Measurements from ENCODE around the gene SMARCD2.
"Not testable (repeated sequence)": the region's sequence is repeated elsewhere in the genome, so short reads cannot be mapped to it uniquely, and the experiment has no call there.

The SMARCD2 gene

DNA sequence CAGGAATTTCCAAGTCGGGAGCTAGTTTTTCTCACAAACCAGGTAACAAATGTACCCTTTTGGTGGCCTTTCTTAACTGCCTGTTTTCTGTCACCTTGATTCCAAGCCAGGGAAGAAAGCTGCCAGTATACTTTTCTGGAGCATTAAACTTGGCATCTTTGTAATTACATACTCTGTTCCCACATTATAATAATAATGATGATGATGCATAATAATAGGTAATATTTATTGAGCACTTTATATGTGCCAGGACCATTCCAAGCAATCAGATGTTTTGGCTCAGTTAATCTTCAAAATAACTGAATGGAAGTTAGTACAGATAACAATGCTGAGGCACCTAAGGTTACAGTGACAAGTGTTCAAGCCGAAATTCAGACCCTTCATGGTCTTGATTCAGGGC, 26.4 kb downstream of the SMARCD2 start:
- no peak for DNase-seq

DNA sequence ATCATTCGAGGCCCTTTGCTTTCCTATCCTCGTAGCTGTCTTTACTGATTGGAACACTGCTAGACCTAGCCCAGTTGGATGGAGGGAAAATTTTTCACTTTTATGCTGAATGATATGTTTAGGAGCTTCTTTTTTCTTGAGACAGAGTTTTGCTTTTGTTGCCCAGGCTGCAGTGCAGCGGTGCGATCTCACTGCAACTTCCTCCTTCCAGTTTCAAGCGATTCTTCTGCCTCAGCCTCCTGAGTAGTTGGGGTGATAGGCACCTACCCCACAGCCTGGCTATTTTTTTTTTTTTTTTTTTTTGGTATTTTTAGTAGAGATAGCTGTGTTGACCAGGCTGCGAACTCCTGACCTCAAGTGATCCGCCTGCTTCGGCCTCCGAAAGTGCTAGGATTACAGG, 32.5 kb downstream of the SMARCD2 start:
- no peak for DNase-seq

DNA sequence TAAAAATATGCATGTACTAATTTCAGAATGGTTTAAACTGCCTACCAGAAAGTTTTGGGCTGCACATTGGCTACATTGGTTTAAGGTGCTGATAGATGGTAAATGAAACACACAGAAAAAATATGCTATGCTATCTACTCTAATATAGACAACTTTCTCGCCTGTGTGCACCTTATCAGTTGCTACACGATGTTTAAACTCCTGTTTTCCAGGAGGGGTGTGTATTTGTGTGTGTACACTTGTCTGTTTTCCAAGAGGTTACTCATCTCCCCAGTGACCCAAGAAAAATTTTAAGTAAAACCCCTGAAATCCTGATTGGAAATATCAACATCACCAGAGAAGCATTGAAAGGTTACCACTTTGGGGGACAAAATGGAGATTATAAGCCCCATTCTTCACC, 36.9 kb downstream of the SMARCD2 start:
- DNase-seq, result no peak

DNA sequence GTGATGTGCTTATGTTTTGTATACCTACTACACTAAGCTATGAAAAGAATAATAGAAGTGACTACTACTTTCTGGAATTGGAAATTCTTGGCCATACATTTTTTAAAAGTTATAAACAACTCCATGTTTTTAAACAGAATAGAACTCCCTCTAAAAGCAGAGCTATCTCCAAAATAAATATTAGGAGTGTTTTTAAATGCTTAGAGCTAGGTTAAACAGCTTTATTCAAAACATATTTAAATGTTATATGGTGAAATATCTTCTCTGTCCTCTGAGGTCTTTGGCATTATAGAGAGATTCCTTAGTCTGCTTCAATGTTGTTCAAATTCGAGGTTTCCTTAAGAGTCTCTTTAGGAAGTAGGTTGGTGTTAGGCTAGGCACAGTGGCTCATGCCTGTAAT, 38.2 kb downstream of the SMARCD2 start:
- no peak for DNase-seq

DNA sequence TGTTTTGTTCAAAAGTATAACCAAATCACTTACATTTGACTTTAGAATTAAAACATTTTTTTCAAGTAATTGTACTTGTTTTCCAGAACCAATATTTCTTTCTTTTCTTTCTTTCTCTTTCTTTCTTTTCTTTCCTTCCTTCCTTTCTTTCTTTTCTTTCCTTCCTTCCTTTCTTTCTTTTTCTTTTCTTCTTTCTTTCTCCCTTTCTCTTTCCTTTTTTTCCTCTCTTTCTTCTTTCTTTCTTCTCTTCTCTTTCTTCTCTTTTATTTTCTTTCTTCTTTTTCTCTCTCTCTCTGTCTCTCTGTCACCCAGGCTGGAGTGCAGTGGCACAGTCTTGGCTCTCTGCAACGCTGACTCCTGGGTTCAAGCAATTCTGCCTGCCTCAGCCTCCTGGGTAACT, 41.7 kb downstream of the SMARCD2 start:
- DNase-seq, result no peak

DNA sequence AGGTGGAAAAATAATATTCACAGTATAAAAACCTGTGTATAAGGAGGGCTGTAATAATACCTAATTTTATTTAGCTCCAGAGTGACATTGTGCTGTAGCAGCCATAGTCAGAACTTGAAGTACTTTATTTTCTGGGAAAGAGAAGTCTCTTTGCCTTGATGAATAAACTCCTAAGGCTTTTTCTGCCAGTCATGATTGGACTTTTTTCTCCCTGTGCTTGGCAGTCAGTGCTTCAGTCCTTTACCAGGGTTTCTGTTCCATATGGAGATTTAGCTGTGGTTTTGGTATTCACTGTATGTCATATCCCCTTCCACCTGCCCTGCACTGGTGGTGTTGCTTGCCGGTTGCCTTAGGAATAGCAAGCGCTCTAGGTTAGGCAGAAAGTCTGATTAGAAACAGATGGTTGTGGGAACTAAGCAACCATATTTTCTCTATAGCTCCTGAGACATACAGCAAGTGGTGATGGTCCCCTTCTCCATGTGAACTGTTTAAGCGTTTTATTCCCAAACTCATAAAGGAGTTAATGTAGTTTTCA, 43.8 kb downstream of the SMARCD2 start:
- DNase-seq, result no peak

DNA sequence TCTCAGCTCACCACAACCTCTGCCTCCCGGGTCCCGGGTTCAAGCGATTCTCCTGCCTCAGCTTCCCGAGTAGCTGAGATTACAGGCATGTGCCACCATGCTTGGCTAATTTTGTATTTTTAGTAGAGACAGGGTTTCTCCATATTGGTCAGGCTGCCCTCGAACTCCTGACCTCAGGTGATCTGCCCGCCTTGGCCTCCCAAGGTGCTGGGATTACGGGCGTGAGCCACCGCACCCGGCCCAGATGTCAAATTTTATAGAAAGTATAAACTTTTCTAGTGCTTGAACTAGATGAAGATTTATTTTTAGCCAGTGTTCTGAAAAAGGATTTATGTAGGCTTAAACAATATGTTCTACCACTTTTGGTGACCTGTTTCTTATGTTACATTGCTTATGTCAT, 46.1 kb downstream of the SMARCD2 start:
- not testable (repeated sequence) for DNase-seq

DNA sequence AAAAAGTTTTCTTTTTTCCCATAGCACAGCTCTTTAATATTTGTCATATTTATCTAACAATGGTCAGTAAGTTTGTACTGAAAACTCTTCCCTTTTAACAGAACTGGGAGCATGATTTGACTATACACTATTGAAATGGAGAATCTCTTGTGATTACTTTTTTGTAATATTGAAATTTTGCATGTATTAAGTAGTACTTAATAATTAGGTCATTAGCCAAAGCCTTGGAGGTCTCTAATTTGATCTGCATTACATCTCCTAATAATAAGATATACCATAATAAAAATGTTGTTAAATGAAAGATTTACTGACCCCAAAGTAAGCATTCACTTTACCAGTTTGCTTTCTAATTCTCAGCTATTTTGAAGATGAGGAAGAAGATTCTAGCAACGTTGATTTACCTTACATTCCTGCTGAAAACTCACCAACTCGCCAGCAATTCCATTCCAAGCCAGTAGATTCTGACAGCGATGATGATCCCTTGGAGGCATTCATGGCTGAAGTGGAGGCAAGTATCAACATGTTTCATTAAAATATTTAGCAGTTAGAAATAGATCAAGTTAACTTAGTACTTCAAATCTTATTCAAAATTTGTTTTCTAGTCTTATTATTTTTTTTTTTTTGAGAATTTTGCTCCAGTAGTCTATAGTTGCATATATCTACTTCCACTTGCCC, 50.3 kb downstream of the SMARCD2 start:
- DNase-seq, result no peak

DNA sequence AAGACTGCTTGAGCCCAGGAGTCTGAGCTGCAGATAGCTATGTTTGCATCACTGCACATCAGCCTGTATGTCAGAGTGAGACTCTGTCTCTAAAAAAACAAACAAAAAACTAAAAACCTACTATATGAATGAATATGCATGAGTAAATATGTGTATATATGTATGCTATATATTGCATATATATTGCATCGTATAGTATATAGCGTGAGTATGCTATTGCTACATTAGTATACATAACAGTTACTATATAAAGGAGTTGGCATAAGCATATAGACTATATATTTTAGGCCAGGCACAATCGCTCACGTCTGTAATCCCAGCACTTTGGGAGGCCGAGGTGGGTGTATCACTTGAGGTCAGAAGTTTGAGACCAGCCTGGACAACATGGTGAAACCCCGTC, 52.4 kb downstream of the SMARCD2 start:
- DNase-seq, result no peak

DNA sequence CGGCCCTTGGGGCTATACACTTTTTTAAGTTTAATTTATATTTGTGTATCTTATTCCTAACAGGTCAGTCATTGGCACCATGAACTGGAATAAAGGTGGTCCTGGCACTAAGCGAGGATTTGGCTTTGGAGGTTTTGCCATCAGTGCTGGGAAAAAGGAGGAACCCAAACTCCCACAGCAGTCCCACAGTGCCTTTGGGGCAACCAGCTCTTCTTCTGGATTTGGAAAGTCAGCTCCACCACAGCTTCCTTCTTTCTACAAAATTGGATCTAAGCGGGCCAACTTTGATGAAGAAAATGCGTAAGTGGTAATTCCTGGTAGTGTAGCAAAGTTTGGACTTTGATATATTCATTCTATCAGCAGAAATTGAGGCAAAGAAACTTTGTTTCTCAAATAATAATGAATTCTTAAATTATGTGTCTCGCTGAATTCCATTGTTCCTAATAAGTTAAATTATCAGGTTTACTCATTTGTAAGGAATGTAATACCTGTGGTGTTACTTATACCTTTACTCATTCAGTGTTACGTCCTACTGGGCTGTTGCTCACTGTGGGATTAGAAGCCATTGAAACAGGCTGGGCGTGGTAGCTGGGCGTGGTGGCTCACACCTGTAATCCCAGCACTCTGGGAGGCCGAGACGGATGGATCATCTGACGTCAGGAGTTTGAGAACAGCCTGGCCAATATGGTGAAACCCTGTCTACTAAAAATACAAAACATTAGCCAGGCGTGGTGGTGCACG, 55.3 kb downstream of the SMARCD2 start:
- DNase-seq, result no peak

DNA sequence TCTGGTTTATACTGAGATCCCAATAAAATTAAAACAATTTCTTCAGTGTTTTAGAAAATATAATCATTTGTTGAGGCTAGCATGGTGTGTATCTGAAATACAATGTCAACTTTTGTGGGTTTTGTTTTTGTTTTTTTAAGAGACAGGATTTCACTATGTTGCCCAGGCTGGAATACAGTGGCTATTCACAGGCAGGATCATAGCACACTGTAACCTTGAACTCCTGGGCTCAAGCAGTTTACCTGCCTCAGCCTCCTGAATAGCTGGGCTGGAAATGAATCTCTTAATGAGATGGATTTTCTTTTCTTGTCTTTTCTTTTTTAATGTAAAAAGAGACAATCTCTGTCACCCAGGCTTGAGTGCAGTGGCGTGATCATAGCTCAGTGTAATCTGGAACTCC, 56.4 kb downstream of the SMARCD2 start:
- no peak for DNase-seq

DNA sequence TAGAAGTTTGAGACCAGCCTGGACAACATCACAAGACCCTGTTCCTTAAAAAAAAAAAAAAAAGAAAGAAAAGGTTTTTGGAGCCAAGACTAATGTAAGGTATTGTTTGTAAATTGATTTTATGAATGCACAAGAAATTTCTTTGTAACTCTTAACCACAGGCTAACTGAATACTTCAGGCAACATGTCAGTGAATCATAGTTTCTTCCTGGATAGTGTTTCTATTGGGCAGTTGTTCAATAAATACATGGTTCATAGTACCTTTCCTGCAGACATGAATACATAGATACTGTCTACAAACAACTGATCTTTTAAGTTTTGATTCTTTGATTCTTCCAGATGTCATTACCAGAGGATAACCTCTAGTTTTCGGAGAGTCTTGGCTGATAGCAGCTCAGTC, 56.9 kb downstream of the SMARCD2 start:
- DNase-seq, result no peak

DNA sequence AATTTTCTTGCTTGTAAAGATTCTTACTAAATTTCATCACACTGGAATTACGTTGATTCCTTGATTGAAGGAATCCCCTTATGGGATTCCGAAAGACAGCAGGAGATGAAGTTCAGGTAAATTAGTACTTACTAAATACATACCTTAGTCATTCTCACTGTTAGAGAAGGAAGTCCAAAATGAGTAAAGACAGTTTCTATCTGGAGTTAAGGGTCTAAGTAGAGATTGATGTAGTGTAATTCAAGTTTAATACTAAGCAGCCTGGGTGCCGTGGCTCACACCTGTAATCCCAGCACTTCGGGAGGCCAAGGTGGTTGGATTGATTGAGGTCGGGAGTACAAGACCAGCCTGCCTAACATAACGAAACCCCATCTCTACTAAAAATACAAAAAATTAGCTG, 59.0 kb downstream of the SMARCD2 start:
- DNase-seq, result no peak

All from amygdala (tissue), 56 donors.